GM12891 (cell line): ENCODE results near the gene IFRD2.

Experiments used
- POLR2A ChIP-seq: IDR thresholded peaks from 2 replicates; pipeline ENCODE4 v1.6.1; 2011; ENCODE audit warnings: low read depth, low read length, control low read depth
- POLR2AphosphoS5 ChIP-seq: IDR thresholded peaks from 2 replicates; pipeline ENCODE4 v1.6.1; 2011; ENCODE audit warnings: low read depth, low read length, control low read depth
- TAF1 ChIP-seq: IDR thresholded peaks from 2 replicates; pipeline ENCODE4 v1.6.1; 2011; ENCODE audit warnings: low read depth, low read length, control low read depth

GRCh38 chr3:50260027-50260941, 31.9 kb downstream of the IFRD2 start:
- no peak for TF ChIP-seq TAF1
- no peak; the same call in 1 of the 2 replicates for TF ChIP-seq POLR2AphosphoS5
- no peak for TF ChIP-seq POLR2A
